HepG2 (cell line): ENCODE measurements around the gene HIVEP2. TPM values are rescaled to one million over a fixed set of nuclear protein-coding genes. Genes with fewer than 3 reads are reported as not detected.

Source experiments
- CBX1 ChIP-seq: IDR thresholded peaks from one replicate; pipeline ENCODE4 v1.6.1; 2016; ENCODE audit warnings: antibody characterized with exemption, low read depth
- CEBPB ChIP-seq: IDR thresholded peaks from 2 replicates; pipeline ENCODE4 v1.6.1; 2011; ENCODE audit warnings: low read depth, low read length, improper control_type of control experiment, borderline replicate concordance
- ELF3 ChIP-seq: IDR thresholded peaks from 2 replicates; pipeline ENCODE4 v1.6.1; 2016; ENCODE audit warnings: missing genetic modification reagents, missing compliant biosample characterization
- ETV5 ChIP-seq: IDR thresholded peaks from 2 replicates; pipeline ENCODE4 v1.6.1; 2018; ENCODE audit warnings: missing biosample characterization, missing genetic modification reagents, inconsistent platforms, borderline replicate concordance
- GATAD2A ChIP-seq: IDR thresholded peaks from 2 replicates; pipeline ENCODE4 v1.6.1; 2016
- GFI1 ChIP-seq: sonication (generic); formaldehyde crosslinking; IDR thresholded peaks from 2 replicates; pipeline ENCODE4 v1.5.0; 2020; ENCODE audit warnings: missing genetic modification reagents, mild to moderate bottlenecking, borderline replicate concordance
- HES4 ChIP-seq: sonication (generic); formaldehyde crosslinking; IDR thresholded peaks from 2 replicates; pipeline ENCODE4 v1.9.0; 2021; ENCODE audit warnings: mild to moderate bottlenecking, missing genetic modification reagents, borderline replicate concordance
- JUNB ChIP-seq: sonication (generic); formaldehyde crosslinking; IDR thresholded peaks from 2 replicates; pipeline ENCODE4 v1.8.0; 2022; ENCODE audit warnings: missing genetic modification reagents, mild to moderate bottlenecking, borderline replicate concordance
- NPAS2 ChIP-seq: sonication (generic); formaldehyde crosslinking; IDR thresholded peaks from 2 replicates; pipeline ENCODE4 v1.8.0; 2022; ENCODE audit warnings: mild to moderate bottlenecking, missing genetic modification reagents, borderline replicate concordance
- REPIN1 ChIP-seq: sonication (generic); formaldehyde crosslinking; IDR thresholded peaks from 2 replicates; pipeline ENCODE4 v1.8.0; 2022; ENCODE audit warnings: missing genetic modification reagents, low read depth, mild to moderate bottlenecking, borderline replicate concordance
- RFX3 ChIP-seq: IDR thresholded peaks from 2 replicates; pipeline ENCODE4 v1.6.1; 2016; ENCODE audit warnings: missing biosample characterization, missing genetic modification reagents
- TEAD2 ChIP-seq: sonication (generic); formaldehyde crosslinking; IDR thresholded peaks from 2 replicates; pipeline ENCODE4 v1.9.0; 2021; ENCODE audit warnings: missing genetic modification reagents
- U2AF2 ChIP-seq: fragments of 200-400 bp; formaldehyde crosslinking; IDR thresholded peaks from 2 replicates; pipeline ENCODE4 v1.6.1; 2017; ENCODE audit warnings: low read depth, mild to moderate bottlenecking, low read length
- ZBTB20 ChIP-seq: sonication (generic); formaldehyde crosslinking; IDR thresholded peaks from 2 replicates; pipeline ENCODE4 v1.8.1; 2023; ENCODE audit warnings: missing genetic modification reagents, low read depth, mild to moderate bottlenecking, borderline replicate concordance
- ZBTB40 ChIP-seq, 2 experiments: fragments of 450-650 bp in 1 of 2; sonication (generic) in 1 of 2; formaldehyde crosslinking in 1 of 2; IDR thresholded peaks; 2 replicates each; pipeline versions ENCODE4 v1.6.1 to v1.8.0; 2016 to 2022; ENCODE audit warnings: antibody characterized with exemption in 1 of 2, mild to moderate bottlenecking in 1 of 2, missing genetic modification reagents in 1 of 2
- ZBTB44 ChIP-seq: sonication (generic); formaldehyde crosslinking; IDR thresholded peaks from 2 replicates; pipeline ENCODE4 v1.4.0; 2020; ENCODE audit warnings: missing genetic modification reagents
- ZNF557 ChIP-seq: sonication (generic); formaldehyde crosslinking; IDR thresholded peaks from 2 replicates; pipeline ENCODE4 v1.4.0; 2020; ENCODE audit warnings: missing genetic modification reagents
- ZNF674 ChIP-seq: sonication (generic); formaldehyde crosslinking; IDR thresholded peaks from 2 replicates; pipeline ENCODE4 v1.5.0; 2020; ENCODE audit warnings: low read depth, mild to moderate bottlenecking, missing genetic modification reagents
- ZNF879 ChIP-seq: sonication (generic); formaldehyde crosslinking; IDR thresholded peaks from 2 replicates; pipeline ENCODE4 v1.8.1; 2023; ENCODE audit warnings: missing genetic modification reagents
- polyA plus RNA-seq, 8 experiments: library from polyadenylated mRNA; depleted of rRNA in 3 of 8; stranded (reverse) in 7 of 8; unstranded in 1 of 8; fragments of >200 nt; fragmentation: Illumina TruSeq in 4 of 8; extraction: Trizol in 4 of 8; gene quantifications; 2 replicates each; pipeline versions ENCODE4 v1.2.1 to v1.2.3, GENCODE V29; 2011 to 2016; ENCODE audit warnings: low read depth in 4 of 8, missing spikeins in 1 of 8, mixed read lengths in 1 of 8; ENCODE audit not compliant: insufficient read depth in 1 of 8
- total RNA-seq, 5 experiments: library from RNA; depleted of rRNA; stranded (reverse); fragments of >200 nt; fragmentation: Illumina TruSeq; extraction: Trizol; gene quantifications; 2 replicates each; pipeline ENCODE4 v1.2.3, GENCODE V29; 2016; ENCODE audit warnings: low read depth in 1 of 5

Gene HIVEP2
- total and polyA plus RNA-seq, 2 of the 13 experiments (the other 11 are each of a cell fraction or from before 2014, with no cell fraction given): 3.4 to 12.9 TPM

GRCh38 chr6:142845624-142846458 is 99.1 kb downstream of the HIVEP2 start (continued):
- peak; percentile 97 for TF ChIP-seq GATAD2A (CRISPR knock-in tag)
- no peak for TF ChIP-seq ZNF674 (CRISPR knock-in tag)
- no peak for TF ChIP-seq RFX3 (CRISPR knock-in tag)
- TF ChIP-seq HES4 (CRISPR knock-in tag): no peak
- peak; percentile 87 for TF ChIP-seq CEBPB
- TF ChIP-seq NPAS2 (CRISPR knock-in tag): no peak
- no peak for TF ChIP-seq ZBTB40 (IDR thresholded peaks at IDR 0.05)
- TF ChIP-seq ZBTB40 (CRISPR knock-in tag; IDR thresholded peaks at IDR 0.05): no peak; the same call in 1 of the 2 replicates
- TF ChIP-seq U2AF2: no peak
- no peak for TF ChIP-seq JUNB
- peak; percentile 97 for TF ChIP-seq REPIN1 (CRISPR knock-in tag)
- TF ChIP-seq ZNF879 (CRISPR knock-in tag): no peak
- peak; percentile 33 for TF ChIP-seq CBX1
- TF ChIP-seq ETV5: peak; percentile 78; the same call in 1 of the 2 replicates
- TF ChIP-seq ZNF557: peak; percentile 79; the same call in 1 of the 2 replicates
- TF ChIP-seq ELF3 (CRISPR knock-in tag): peak; percentile 95
- peak; percentile 95 for TF ChIP-seq GFI1 (CRISPR knock-in tag)
- TF ChIP-seq TEAD2 (CRISPR knock-in tag): no peak
- TF ChIP-seq ZBTB20 (CRISPR knock-in tag): peak; percentile 98
- TF ChIP-seq ZBTB44: 0 out of 2 replicates have a peak, but pooled peaks have one; percentile 48
